GM19468 (cell line): ENCODE results near the gene TRIM41.

Experiments used
- ATAC-seq: cut with Tn5 transposase; IDR thresholded peaks from one replicate; pipeline ENCODE4 v1.9.1; 2021; ENCODE audit warnings: mild to moderate bottlenecking, moderate library complexity, moderate number of reproducible peaks; ENCODE audit not compliant: unreplicated experiment; ENCODE audit errors: extremely low read depth

Gene TRIM41

DNA sequence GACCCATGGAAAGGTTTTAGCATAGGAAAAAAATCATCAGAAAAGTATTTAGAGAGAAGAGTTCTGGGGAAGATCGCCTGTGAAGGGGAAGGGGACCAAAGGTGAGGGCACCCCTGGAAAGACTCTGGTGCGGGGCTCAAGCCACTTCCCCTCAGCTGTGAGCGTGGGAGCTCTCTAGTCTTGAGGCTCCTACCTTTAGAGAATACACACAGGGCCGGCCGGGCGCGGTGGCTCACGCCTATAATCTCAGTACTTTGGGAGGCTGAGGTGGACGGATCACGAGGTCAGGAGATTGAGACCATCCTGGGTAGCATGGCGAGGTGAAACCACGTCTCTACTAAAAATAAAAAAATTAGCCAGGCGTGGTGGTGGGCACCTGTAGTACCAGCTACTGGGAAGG lies 6.9 kb downstream of the TRIM41 start:
- no peak for ATAC-seq

DNA sequence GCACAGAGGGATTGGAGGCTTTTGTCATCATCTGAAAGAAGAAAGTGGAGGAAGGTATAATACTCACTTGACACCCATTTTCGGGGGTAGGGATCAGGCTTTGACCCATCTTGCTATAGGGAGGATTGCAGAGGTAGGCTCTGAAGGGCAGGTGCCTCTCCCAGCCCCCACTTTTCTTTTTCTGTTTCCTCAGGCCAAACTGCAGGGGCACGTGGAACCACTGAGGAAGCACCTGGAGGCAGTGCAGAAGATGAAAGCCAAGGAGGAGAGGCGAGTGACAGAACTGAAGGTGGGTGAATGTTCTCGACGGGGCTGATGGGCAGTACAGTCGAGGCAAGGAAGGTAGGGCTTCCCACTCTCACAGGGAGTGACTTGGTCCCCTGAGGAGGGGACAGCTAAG lies 7.5 kb downstream of the TRIM41 start:
- no peak for ATAC-seq

DNA sequence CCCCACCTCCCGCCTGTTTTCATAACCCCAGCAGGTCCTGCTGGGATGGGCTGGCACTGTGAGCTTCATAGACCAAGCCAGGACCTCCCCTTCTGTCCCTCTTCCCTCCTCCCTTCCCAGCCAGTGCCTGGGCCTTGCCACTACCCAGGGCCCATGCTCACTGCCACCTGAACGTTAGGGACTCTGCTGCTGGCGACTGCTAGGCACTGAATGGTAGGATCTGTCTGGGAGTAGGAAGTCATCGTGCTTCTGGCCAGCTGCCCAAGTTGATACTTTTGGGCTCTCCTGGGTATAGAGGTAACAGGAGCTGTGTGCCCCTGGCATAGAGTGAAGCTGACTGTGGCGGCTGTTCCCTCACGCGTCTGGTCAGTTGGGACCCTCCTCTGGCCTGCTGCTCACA lies 8.4 kb downstream of the TRIM41 start:
- ATAC-seq = no peak

DNA sequence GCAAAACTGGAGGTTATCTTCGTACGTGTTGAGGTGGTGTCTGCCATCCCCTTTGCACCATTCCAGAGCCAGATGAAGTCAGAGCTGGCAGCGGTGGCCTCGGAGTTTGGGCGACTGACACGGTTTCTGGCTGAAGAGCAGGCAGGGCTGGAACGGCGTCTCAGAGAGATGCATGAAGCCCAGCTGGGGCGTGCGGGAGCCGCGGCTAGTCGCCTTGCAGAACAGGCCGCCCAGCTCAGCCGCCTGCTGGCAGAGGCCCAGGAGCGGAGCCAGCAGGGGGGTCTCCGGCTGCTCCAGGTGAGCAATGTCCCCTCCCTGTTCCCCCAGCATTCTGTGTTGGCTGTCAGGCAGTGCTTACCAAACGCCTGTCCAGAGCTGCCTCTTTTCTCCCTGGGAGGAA lies 9.5 kb downstream of the TRIM41 start:
- ATAC-seq = no peak

DNA sequence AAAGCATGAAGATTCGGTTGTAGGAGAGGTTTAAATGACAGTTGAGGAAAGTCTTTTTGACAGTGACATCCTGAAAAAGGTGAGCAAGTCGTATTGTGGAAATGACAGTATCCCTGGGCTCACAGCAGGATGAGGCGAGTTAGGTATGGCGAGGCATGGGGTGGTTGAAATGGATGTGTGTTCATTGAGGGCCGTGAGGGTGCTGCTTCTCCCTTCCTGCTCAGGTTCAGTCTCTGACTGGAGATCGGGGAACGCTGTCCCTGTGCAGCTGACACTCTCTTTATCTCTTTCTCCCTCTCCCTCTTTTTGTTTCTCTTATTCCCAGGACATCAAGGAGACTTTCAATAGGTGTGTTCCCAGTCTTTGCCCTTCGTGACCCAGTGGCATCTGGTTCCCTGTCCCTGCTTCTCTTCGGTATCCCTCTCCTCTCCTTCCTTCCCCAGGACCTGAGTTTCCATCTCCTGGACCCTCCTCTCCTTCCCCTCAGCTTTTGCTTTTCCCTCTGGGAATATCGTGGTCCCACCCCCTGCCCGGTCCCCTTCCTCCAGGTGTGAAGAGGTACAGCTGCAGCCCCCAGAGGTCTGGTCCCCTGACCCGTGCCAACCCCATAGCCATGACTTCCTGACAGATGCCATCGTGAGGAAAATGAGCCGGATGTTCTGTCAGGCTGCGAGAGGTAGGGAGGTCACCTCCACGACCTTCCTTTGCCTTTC lies 10.2 kb downstream of the TRIM41 start:
- no peak for ATAC-seq

DNA sequence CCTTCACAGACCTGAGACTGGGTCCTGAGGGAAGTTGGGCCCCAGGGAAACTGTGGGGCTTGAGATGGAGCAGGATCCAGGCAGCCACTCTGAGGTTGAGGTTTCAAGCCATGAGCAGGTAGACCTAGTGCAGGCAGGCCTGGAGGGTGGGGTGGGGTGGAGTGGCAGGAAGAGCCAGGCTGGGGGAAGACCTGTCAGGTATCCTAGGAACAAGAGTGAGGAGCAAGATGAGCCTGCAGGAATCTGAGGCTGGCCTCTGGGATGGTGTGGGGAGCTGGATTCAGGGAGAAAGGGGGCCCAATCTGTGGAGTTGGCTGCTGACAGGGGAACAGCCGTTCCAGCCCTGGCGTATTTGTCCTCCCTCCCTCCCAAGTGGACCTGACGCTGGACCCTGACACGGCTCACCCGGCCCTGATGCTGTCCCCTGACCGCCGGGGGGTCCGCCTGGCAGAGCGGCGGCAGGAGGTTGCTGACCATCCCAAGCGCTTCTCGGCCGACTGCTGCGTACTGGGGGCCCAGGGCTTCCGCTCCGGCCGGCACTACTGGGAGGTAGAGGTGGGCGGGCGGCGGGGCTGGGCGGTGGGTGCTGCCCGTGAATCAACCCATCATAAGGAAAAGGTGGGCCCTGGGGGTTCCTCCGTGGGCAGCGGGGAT lies 10.8 kb downstream of the TRIM41 start:
- no peak for ATAC-seq

DNA sequence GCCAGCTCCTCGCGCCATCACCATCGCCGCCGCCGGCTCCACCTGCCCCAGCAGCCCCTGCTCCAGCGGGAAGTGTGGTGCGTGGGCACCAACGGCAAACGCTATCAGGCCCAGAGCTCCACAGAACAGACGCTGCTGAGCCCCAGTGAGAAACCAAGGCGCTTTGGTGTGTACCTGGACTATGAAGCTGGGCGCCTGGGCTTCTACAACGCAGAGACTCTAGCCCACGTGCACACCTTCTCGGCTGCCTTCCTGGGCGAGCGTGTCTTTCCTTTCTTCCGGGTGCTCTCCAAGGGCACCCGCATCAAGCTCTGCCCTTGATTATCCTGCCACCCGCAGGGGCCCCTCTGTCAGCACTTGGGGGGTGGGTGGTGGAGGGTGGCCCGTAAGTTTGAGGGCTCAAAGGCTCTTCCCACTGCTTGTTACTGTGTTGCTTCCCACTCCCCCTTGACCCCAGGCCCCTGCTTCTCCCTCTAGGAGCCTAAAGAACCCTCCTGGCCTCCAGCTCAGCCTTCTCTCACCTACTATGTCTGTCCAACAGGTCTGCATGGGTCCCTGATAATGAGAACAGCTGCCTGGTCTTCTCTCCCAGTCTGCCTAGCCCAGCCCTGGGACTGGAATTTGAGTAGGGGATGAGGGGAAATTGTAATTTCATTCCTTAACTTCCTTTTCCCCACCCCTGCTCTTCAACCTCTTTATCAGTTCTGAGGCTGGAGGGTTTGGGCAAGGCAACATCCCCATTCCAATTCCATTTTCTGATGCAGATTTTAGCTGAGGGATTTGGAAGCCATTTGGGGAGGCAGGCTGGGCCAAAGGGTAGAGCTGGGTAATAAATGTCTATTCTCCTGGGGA lies 11.6 kb downstream of the TRIM41 start:
- ATAC-seq = no peak

DNA sequence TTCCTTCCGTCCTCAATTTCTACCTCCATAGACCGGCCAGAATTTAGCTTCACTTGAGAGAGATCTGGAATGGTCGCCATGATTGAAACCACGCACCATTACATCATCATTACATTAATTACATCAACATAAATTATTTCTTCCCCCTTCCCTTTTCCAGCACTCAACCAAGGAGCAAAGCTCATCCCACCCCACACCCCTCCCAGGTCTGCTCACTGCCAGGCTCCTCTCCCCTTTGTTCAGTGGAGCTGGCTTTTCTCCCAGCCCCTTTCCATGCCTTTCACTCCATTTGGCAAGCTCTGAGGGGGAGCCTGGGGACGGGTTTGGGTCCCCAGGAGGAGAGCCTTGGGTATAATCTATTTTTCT lies 12.2 kb downstream of the TRIM41 start:
- ATAC-seq = no peak

DNA sequence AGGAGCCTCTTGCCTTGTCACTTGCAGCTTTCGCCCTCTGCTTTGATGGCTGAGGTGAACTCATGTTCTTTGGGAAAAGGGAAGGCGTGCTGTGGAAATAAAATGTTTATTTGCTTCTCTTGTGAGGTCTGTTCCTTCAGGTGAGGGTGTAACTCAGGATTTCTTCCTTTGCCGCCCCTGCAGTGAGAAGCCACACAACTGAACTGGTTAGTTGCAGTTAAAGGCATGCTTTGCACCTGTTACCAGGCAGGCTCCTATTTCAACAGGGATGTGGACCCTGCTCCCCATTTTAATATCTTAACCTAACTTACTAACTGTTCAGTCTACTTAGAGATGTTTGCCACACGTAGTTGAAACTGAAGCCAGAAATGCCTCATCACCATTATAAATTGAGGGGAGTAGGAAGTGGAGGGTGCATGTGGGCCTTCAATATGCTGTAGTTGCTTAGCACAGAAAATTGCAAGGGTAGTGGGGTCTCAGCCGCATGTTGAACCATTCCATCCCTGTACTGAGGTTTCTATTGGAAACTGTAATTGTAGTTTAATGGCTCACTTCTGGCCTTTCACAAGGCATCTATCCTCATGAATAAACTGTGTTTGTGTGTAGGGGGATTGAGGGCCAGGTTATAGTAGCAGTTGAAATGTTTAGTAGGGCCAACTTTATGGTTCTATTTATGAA lies 12.7 kb downstream of the TRIM41 start:
- no peak for ATAC-seq

DNA sequence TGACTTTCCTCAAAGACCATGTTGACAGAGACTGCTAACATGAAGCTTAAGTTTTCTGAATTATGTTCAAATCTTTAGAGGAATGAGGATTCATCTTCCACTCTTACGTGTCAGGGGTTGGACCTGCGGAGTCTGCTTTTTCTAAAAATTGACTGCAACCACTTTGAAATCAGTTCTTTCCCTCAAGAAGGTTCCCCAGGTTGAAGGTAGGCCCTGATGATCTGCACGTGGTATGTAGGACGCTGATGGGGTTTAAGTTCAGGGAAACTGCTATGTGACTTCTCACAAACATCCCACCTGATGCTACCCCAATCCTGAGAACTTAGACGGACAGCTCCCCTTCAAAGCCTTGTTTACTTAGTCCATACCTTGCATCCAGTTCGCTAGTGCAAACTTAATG lies 13.4 kb downstream of the TRIM41 start:
- no peak for ATAC-seq

DNA sequence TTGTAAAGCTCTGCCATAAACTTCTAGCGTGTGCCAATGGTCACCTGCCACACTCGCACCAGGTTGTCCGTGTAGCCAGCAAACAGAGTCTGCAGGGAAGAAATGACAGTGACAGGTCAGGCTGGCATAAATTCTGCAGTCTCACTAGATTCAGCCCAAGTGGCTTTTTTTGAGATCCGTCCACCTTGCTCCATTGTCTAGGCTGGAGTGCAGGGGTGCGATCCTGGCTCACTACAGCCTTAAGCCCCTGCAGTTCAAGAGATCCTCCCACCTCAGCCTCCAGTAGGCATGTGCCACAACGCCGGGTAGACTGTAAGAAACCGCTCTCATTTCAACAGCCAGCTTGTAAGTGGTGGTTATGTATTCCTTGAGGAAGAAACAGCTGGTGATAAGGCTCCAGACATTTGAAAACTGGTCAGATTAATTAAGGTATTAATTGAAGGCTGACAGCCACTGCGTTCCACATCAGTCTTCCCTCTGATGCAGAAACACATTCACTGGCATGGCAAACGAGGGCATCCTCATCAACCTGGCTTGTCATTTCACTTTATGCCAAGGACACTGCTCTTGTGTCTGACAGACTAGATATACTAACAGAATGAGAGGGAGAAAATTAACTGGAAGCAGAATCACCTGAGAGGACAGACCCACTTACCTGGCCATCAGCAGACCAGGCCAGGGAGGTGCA lies 14.0 kb downstream of the TRIM41 start:
- no peak for ATAC-seq

DNA sequence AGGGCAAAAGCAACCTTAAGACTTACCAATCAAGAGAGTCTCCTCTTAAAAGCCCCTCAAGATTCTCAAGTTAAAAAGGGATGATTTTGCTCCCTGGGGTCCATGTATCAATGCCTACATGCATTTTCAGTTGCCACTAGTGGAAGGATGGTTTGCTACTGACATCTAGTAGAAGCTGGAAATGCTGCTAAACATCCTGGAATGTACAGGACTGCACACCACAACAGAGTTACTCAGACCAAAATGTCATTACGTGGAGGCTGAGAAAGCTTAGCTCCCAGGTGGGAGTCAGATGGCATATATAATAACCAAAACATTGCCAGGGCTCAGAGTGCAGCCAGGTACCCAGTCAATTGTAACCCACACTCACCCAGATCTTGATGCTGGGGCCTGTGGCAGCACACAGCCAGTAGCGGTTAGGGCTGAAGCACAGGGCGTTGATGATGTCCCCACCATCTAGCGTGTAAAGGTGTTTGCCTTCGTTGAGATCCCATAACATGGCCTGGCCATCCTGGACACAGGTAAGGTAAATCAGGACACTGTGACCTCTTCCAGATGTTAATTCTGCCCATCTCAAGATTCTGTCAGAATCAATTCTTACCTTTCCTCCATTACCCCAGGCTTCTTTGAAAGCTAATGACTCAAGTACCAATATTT lies 14.8 kb downstream of the TRIM41 start:
- no peak for ATAC-seq

DNA sequence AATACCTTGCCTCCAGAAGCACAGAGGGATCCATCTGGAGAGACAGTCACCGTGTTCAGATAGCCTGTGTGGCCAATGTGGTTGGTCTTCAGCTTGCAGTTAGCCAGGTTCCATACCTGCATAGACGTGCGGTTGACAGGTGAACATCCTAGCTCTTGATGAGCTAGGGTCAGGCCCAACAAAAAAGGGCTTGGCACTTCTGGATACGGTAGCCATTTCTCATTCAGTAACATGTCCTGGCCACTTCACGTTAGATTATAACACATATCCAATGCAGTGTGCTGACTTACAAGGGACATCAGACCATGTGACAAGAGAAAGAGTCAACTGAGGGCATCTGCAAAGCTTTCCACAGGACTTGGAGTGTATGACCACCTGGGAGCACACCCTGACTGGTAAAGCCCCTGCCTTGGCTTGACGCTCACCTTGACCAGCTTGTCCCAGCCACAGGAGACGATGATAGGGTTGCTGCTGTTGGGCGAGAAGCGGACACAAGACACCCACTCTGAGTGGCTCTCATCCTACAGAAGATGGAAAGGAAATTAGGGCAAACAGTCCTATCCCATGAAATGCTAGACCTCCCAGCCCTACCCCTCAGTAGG lies 16.1 kb downstream of the TRIM41 start:
- ATAC-seq = no peak

DNA sequence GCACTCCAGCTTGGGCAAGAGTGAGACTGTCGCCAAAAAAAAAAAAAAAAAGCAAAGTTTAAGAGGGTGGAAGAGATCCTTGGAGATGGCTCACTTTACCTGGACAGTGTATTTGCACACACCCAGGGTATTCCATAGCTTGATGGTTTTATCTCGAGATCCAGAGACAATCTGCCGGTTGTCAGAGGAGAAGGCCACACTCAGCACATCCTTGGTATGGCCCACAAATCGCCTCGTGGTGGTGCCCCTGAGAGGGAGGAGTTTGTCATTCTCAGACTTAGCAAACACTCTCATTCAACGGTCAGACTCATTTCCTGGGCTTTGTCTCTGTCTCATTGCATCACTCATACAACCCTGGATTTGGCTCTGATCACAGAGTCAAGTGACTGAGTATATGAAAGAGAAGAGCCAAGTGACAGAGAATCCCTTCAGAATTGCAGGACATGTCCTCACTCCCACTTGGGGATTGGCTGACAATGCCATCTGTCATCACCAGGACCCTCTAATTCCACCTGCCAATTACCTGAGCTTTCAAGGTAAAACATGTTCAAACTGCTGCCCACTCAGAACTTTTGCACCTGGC lies 18.4 kb downstream of the TRIM41 start:
- ATAC-seq = no peak

DNA sequence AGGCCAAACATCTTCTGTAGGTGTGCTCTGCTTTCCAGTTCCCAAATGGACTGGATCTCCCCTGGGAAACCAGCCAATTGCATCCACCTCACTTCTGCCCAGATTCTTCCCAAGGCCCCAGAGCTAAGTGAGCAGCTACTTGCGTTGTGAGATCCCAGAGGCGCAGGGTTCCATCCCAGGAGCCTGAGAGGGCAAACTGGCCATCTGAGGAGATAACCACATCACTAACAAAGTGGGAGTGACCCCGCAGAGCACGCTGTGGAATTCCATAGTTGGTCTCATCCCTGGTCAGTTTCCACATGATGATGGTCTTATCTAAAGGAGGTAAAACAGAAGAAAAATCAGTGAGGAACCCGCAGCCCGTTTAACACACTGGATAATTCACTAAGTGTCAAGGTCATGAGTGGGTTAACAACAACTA lies 19.0 kb downstream of the TRIM41 start:
- ATAC-seq = no peak

DNA sequence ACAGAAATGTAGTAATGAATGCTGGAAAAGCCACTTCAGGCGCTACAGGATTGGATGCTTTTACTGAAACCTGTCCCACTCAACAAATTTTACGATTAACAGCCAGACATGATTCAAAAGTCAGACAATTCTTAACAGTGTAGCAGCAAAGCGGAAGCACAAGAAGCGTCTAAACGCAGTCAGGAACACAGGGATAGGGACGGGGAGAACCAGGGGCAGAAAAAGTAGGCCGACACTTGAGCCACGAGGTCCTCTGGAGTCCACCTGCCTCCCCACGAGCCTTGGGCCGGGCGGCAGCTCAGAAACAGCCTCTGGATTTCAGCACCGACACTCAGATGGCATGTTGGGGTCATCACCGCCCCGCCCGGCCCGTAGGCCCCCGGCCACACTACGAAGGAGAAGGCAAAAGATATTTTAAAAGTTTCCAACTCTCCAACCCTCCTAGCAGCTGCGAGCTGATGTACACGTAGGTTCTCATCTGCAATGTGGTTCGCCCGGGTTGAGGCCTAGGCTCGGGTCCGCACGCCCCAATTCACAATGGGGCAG lies 20.0 kb downstream of the TRIM41 start:
- no peak for ATAC-seq

DNA sequence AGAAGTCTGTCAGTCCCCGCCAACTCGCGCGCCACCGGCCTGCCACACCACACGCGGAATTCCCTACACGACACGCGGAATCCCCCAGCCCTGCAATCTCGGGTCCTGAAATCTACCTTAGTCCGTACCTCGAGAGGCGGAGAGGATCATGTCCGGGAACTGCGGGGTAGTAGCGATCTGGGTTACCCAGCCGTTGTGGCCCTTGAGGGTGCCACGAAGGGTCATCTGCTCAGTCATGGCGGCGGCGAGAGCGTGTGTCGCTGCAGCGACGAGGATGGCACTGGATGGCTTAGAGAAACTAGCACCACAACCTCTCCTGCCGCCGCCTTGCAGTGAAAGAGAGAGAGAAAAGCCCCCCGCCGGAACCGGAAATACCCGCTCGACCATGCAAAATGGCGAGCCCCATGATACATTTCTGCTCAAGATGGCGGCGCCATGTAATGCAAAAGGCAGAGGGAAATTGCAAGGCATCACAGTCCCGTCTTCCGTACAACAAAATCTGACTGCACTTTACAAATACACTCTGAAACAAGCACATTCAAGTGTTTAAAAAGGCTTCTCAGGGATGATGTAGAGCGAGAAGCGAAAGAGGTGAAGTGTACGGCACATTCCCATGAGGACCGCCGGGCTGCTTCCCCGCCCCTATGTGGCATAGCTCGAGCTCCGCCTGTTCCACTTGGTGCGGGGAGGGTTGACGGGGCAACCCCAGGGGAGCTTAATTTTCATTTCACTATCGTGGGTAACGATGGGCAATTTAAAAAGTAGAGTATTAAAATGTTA lies 20.7 kb downstream of the TRIM41 start, which contains the start of gene RACK1:
Gene RACK1, minus strand, starts transcription at position 343 of the 780 bp plus-strand sequence. Its CDS starts 106 bp downstream, at position 237.
- peak; percentile 37 for ATAC-seq
